T47D (cell line): ENCODE measurements around the gene FLNC.
A peak's percentile ranks its signal among the peaks of the same experiment; 100 is the strongest.

Experiments
- DNase-seq, 2 experiments: peaks; one replicate each; pipeline versions ENCODE4 v3.0.0 to v3.0.0-alpha.2; 2011 to 2012; ENCODE audit warnings: low read depth in 1 of 2, low spot score in 1 of 2
- JUND ChIP-seq: IDR thresholded peaks from 2 replicates; pipeline ENCODE4 v1.6.1; 2012; ENCODE audit warnings: low read depth
- in situ Hi-C: cut with HindIII; loops from 2 replicates; pipeline ENCODE4 v1.10.0; 2016; ENCODE audit warnings: low sequenced_read_pairs, low pct_unique_long_range_greater_than_20kb

The FLNC gene

DNA sequence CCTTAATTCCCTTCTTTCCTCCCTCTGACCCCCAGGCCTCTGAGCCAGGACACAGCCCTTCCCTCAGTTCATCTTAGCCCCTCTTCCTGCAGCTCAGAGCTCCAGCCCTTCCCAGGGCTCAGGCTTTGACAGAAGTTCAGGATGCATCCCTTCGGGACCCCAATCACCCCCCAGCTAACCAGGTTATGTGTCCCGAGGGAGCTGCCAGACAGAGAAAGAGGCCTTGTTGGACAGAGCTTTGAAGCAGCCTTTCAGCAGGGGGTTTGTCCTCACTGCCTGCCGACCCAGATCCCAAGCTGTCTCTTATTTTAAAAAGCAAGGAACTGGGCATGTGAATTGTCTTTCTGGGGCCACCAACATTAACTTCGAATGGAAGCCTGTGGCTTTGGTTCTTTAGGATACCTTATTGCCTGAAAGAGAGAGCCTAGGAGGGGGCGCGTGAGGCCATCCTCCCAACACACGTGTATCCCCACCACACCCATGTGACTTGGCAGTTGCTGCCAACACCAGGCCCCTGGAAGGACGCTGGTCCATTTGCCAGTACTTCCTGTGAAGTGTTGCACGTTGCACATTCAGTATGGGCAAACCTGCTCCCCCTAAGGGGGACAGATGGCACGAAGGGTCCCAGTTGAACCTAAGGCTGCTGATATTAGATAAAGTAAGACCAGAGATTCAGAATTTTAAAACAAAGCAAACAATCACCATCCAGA is 37.6 kb upstream of the FLNC start:
- in situ Hi-C loops, result no loop called here
- no peak for TF ChIP-seq JUND
- no peak for DNase-seq

GRCh38 chr7:128793181-128793547 is 37.0 kb upstream of the FLNC start:
- TF ChIP-seq JUND, result no peak
- in situ Hi-C loops, result no loop called here
- no peak for DNase-seq

DNA sequence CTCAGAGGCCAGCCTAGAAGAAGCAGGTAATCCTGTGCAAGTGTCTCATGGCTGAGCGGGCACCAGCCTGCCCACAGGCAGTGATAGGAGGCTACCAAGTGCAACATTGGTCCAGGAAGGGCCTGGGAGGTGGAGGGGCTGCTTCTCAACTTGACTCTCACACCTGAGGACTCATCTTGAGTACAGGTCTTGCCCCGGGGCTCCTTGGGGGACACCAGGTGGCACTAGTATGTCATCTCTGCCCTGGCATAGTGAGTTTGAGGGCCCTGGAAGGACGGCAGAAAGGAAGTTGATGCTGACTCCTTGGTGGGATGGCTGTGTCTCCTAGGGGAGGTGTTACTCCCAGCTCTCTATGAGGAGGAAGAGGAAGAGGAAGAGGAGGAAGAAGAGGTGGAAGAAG is 36.2 kb upstream of the FLNC start:
- peak in 1 of 2 experiments; percentile 37 for DNase-seq
- in situ Hi-C loops, result no loop called here
- no peak for TF ChIP-seq JUND

DNA sequence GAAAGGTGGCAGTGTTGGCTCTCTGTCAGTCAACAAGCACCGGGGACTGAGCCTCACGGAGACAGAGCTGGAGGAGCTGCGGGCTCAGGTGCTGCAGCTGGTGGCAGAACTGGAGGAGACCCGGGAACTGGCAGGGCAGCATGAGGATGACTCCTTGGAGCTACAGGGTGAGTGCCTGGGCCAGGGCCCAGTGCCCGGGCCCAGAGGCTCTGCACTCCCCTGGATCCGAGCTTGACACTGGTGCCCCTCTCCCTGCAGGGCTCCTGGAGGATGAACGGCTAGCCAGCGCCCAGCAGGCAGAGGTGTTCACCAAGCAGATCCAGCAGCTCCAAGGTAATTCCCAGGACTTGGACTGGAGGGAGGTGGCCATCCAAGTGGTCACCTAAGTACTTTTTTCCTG is 35.8 kb upstream of the FLNC start:
- DNase-seq, result no peak
- no peak for TF ChIP-seq JUND
- in situ Hi-C loops, result no loop called here

GRCh38 chr7:128795129-128795528 is 35.1 kb upstream of the FLNC start:
- DNase-seq, result no peak
- in situ Hi-C loops, result no loop called here
- TF ChIP-seq JUND, result no peak

- no peak for TF ChIP-seq JUND
- DNase-seq, result no peak
- in situ Hi-C loops, result no loop called here
These were observed 33.9 kb upstream of the FLNC start for GRCh38 chr7:128796327-128796726.

DNA sequence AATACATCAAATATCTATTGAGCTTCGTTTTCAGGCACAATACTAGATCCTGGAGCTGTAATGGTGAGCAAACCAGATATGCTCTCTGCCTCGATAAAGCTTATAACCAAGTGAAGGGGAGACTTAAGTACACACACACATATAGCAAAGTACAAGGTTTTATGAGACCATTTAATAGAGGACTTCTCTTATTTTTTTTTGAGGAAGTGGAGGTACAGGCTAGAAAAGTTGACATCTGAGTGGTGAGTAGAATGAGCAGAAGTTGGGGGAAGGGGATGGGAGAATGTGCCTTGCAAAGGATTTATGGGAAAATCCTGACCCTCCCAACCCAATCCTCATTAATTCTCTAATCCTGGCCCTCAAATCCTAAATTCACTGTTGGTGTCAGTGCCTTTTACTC is 30.8 kb upstream of the FLNC start:
- DNase-seq, result no peak
- TF ChIP-seq JUND, result no peak
- in situ Hi-C loops, result no loop called here

- no peak for DNase-seq
- no peak for TF ChIP-seq JUND
- in situ Hi-C loops, result no loop called here
These were observed 29.6 kb upstream of the FLNC start for GRCh38 chr7:128800567-128800966.

GRCh38 chr7:128801003-128801402 is 29.2 kb upstream of the FLNC start:
- no peak for TF ChIP-seq JUND
- DNase-seq, result no peak
- in situ Hi-C loops, result no loop called here

DNA sequence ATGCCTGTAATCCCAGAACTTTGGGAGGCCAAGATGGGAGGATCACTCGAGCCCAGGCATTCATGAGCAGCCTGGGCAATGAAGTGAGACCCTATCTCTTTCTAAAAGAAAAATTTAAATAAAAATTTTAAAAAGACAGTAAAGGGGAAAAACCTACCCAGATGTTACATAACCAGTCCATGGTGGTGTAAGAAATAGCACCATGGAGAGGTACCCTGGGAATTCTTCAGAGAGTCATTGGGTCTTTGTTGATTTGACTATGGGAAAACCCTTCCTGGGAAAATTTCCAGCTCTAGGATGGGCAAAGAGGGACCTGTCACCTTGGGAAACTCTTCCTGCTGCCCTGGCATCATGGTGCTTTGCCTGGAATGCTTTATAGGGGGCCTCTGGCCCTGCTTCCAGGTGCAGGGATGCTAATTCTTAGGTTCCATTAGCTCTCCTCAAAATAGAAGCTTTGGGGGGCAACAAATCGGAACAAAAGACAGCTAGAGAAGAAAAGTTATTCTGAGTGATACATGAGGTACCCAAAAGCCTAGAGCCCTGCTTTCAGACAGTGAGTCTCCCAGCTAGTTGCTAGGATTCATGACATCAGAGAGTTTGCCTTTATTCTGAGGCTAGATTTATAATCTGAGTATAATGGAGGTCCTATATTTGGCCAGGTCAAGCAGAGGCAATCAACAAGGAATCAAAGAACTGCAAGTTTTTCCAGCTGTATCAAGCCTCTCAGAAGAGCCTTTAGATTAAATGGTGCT is 28.4 kb upstream of the FLNC start:
- no peak for DNase-seq
- no peak for TF ChIP-seq JUND
- in situ Hi-C loops, result no loop called here

- in situ Hi-C loops, result no loop called here
- TF ChIP-seq JUND, result no peak
These were observed 25.7 kb upstream of the FLNC start for GRCh38 chr7:128804484-128804883.

DNA sequence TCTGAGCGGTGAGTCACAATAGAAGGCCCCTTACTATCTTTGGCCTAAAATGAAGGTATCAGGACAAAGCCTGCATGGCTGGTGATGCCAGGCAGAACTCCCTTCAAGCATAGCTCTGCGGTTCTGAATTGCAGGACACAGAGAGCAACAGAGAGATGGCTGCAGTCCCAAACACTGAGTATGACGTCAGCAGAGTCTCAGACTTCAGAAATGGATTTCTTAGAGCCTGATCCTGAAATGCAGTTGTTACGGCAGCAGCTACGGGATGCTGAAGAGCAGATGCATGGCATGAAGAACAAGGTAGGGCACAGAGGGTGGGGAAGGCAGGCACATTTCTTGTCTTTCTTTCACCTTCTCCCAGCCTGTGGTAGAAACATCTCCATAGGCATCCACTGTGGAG is 25.0 kb upstream of the FLNC start:
- in situ Hi-C loops, result no loop called here
- TF ChIP-seq JUND, result no peak
- no peak for DNase-seq

More at GRCh38 chr7:128804484-128804883, 25.7 kb upstream of the FLNC start:
- DNase-seq, result no peak

- no peak for DNase-seq
- TF ChIP-seq JUND, result no peak
- in situ Hi-C loops, result no loop called here
These were observed 23.0 kb upstream of the FLNC start for GRCh38 chr7:128807191-128807590.
